Esophagus squamous epithelium (tissue), 4 donors: Measurements from ENCODE around the gene BRDT. TPM values are rescaled to one million over a fixed set of nuclear protein-coding genes. Genes with fewer than 3 reads are reported as not detected.

Source experiments
- total RNA-seq, 4 donors: library from RNA; depleted of rRNA; stranded (reverse); fragments of >200 nt; gene quantifications; one replicate each; pipeline ENCODE4 v1.1.0, GENCODE V29; 2016

The BRDT gene
- total RNA-seq, 4 donors from 2014 or later: not detected

Other genes with a start within 250 kb of the BRDT start
- 100 to 1,000 TPM in 1 of 4 donors, 10 to 100 TPM in 3; 11.3 to 119 (median 30.7) TPM for gene TGFBR3, start 63.2 kb upstream of the BRDT start, total RNA-seq
- under 1 TPM in 1 of 4 donors, not detected in 3; 0.38 TPM for gene EPHX4, start 80.6 kb downstream of the BRDT start, total RNA-seq
- gene SETSIP, start 126.0 kb downstream of the BRDT start, total RNA-seq: not detected
- 1 to 10 TPM in 3 of 4 donors, under 1 TPM in 1; 0.83 to 4.0 (median 2.7) TPM for gene BTBD8, start 130.9 kb downstream of the BRDT start, total RNA-seq